ENCODE measurements around the gene HOPX.
"Not testable (repeated sequence)": the region's sequence is repeated elsewhere in the genome, so short reads cannot be mapped to it uniquely, and the experiment has no call there.

The HOPX gene

DNA sequence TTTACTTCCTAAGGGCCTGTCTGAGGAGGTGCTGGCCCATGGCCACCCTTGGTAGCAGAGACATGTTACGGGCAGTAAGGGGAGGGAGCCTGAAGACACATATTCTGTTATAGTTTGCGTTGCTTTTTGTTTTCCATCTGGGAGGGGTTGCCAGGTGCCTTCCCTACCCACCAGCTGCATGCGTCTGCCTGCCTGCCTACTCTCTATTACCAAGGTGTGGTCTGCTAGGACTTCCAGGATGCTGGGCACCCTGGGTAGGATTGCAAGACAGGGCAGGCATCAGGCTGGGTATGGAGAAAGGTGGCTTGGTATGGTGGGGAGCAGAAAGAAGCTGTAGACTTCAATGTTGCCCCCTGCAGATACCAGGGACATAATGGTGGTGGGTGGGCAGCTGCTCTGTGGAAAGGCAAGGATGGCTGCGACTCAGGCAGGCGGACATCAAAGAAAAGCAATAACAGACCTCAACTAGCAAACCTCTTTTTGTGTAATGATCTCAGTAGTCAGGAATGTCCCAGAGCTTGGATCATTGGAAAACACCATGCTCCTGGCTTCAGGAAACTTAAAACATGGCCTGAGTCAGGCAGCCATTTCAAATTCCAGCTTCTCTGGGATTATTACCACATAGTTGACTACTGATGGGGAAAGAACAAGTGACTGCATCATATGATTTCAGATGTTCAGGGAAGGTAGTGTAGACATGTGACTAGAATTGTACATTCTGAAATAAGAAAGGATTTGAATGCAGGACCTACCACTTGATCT lies 67.8 kb downstream of the HOPX start:
- H3K4me1 ChIP-seq (ENCODE audit: low read length): no peaks in the 10 kb centered on the region
- TF ChIP-seq EZH2phosphoT487 (IDR thresholded peaks at IDR 0.05; ENCODE audit: low read length): no peak
- TF ChIP-seq, protein P1, sequence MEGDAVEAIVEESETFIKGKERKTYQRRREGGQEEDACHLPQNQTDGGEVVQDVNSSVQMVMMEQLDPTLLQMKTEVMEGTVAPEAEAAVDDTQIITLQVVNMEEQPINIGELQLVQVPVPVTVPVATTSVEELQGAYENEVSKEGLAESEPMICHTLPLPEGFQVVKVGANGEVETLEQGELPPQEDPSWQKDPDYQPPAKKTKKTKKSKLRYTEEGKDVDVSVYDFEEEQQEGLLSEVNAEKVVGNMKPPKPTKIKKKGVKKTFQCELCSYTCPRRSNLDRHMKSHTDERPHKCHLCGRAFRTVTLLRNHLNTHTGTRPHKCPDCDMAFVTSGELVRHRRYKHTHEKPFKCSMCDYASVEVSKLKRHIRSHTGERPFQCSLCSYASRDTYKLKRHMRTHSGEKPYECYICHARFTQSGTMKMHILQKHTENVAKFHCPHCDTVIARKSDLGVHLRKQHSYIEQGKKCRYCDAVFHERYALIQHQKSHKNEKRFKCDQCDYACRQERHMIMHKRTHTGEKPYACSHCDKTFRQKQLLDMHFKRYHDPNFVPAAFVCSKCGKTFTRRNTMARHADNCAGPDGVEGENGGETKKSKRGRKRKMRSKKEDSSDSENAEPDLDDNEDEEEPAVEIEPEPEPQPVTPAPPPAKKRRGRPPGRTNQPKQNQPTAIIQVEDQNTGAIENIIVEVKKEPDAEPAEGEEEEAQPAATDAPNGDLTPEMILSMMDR (IDR thresholded peaks at IDR 0.05; ENCODE audit: low read length): no peak
- TF ChIP-seq EZH2 (optimal IDR thresholded peaks at IDR 0.05; ENCODE audit: low read depth, low read length): no peak
- H3K4me3 ChIP-seq (ENCODE audit: low read length): no peak overlapping the region
- no peaks in the 10 kb centered on the region for H4K20me1 ChIP-seq (ENCODE audit: insufficient read depth, low read length)
- no peak overlapping the region for H3K27ac ChIP-seq (ENCODE audit: low read length)
- no peak overlapping the region for H3K4me2 ChIP-seq (ENCODE audit: low read depth, low read length)
- no peaks in the 10 kb centered on the region for H3K79me2 ChIP-seq (ENCODE audit: low read length)
- no peaks in the 10 kb centered on the region for H3K36me3 ChIP-seq (replicated peaks; ENCODE audit: insufficient read depth, low read length)
- DNase-seq: no peak
- H2AFZ ChIP-seq (ENCODE audit: low read length): no peak overlapping the region
- H3K9me3 ChIP-seq (replicated peaks; ENCODE audit: insufficient read depth, low read length): no peaks in the 10 kb centered on the region
- no peaks in the 10 kb centered on the region for H3F3A ChIP-seq (ENCODE audit: insufficient read depth, low read length)
- no peaks in the 10 kb centered on the region for H3K27me3 ChIP-seq (replicated peaks; ENCODE audit: insufficient read depth, low read length)
- no peaks in the 10 kb centered on the region for H3K9me2 ChIP-seq (replicated peaks; ENCODE audit: insufficient read depth, low read length)
- H3K9ac ChIP-seq (ENCODE audit: low read length): no peak overlapping the region

DNA sequence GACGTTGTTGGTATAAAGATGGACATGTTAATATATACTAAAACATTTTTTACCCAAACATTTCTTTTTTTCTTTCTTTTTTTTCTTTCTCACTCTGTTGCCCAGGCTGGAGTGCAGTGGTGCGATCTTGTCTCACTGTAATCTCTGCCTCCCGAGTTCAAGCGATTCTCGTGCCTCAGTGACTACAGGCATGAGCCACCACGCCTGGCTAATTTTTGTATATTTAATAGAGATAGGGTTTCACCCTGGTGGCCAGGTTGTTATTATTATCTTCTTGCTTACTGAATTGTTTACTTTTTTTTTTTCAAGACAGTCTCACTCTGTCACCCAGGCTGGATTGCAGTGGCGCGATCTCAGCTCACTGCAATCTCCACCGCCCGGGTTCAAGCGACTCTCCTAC lies 68.8 kb downstream of the HOPX start:
- no peaks in the 10 kb centered on the region for H3K36me3 ChIP-seq (replicated peaks; ENCODE audit: insufficient read depth, low read length)
- no peaks in the 10 kb centered on the region for H3K9me3 ChIP-seq (replicated peaks; ENCODE audit: insufficient read depth, low read length)
- H3K4me2 ChIP-seq (ENCODE audit: low read depth, low read length): no peak overlapping the region
- TF ChIP-seq EZH2phosphoT487 (IDR thresholded peaks at IDR 0.05; ENCODE audit: low read length) (no peak), EZH2 (optimal IDR thresholded peaks at IDR 0.05; ENCODE audit: low read depth, low read length) (no peak)
- TF ChIP-seq, protein P1 (IDR thresholded peaks at IDR 0.05; ENCODE audit: low read length): no peak
- no peak overlapping the region for H2AFZ ChIP-seq (ENCODE audit: low read length)
- H3K4me3 ChIP-seq (ENCODE audit: low read length): no peak overlapping the region
- H3F3A ChIP-seq (ENCODE audit: insufficient read depth, low read length): no peaks in the 10 kb centered on the region
- no peaks in the 10 kb centered on the region for H3K9me2 ChIP-seq (replicated peaks; ENCODE audit: insufficient read depth, low read length)
- no peaks in the 10 kb centered on the region for H3K4me1 ChIP-seq (ENCODE audit: low read length)
- H3K27me3 ChIP-seq (replicated peaks; ENCODE audit: insufficient read depth, low read length): no peaks in the 10 kb centered on the region
- no peak for DNase-seq
- H3K27ac ChIP-seq (ENCODE audit: low read length): no peak overlapping the region
- H3K79me2 ChIP-seq (ENCODE audit: low read length): no peaks in the 10 kb centered on the region
- no peak overlapping the region for H3K9ac ChIP-seq (ENCODE audit: low read length)
- no peaks in the 10 kb centered on the region for H4K20me1 ChIP-seq (ENCODE audit: insufficient read depth, low read length)

DNA sequence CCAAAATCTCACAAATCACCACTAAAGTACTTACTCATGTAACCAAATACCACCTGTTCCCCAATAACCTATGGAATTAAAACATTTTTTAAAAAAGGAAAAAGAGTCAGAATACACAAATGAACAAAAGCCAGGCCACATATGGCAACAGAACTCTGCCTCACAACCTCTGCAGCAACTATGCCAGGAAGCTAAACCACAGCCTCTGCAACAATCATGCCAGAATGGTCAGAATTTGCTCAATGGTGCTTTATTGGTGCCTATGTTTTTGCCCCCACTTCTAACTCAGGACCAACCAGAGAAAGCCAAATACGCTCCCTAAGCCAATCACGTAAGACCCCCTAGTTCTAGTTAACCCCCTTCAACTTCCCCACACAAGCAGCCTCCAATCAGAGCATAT lies 69.6 kb downstream of the HOPX start:
- Histone ChIP-seq H4K20me1 (ENCODE audit: insufficient read depth, low read length) (no peaks in the 10 kb centered on the region), H3K4me3 (ENCODE audit: low read length) (no peak overlapping the region), H3K4me2 (ENCODE audit: low read depth, low read length) (no peak overlapping the region), H3K27me3 (replicated peaks; ENCODE audit: insufficient read depth, low read length) (no peaks in the 10 kb centered on the region), H3K9ac (ENCODE audit: low read length) (no peak overlapping the region), H3K36me3 (replicated peaks; ENCODE audit: insufficient read depth, low read length) (no peaks in the 10 kb centered on the region), H3K79me2 (ENCODE audit: low read length) (no peaks in the 10 kb centered on the region), H3F3A (ENCODE audit: insufficient read depth, low read length) (no peaks in the 10 kb centered on the region), H3K9me3 (replicated peaks; ENCODE audit: insufficient read depth, low read length) (no peaks in the 10 kb centered on the region), H3K27ac (ENCODE audit: low read length) (no peak overlapping the region), H3K9me2 (replicated peaks; ENCODE audit: insufficient read depth, low read length) (no peaks in the 10 kb centered on the region), H2AFZ (ENCODE audit: low read length) (no peak overlapping the region), H3K4me1 (ENCODE audit: low read length) (no peaks in the 10 kb centered on the region)
- DNase-seq: no peak
- TF ChIP-seq EZH2phosphoT487 (IDR thresholded peaks at IDR 0.05; ENCODE audit: low read length): no peak
- no peak for TF ChIP-seq EZH2 (optimal IDR thresholded peaks at IDR 0.05; ENCODE audit: low read depth, low read length)
- TF ChIP-seq, protein P1 (IDR thresholded peaks at IDR 0.05; ENCODE audit: low read length): no peak

DNA sequence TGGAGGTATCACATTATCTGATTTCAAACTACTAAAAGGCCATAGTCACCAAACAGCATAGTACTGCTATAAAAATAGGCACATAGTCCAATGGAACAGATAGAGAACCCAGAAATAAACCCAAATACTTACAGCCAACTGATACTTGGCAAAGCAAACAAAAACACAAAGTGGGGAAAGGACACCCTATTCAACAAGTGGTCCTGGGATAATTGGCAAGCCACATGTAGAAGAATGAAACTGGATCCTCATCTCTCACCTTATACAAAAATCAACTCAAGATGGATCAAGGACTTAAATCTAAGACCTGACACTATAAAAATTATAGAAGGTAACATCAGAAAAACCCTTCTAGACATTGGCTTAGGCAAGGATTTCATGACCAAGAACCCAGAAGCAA lies 70.9 kb downstream of the HOPX start:
- H2AFZ ChIP-seq (ENCODE audit: low read length); H3K9me3 ChIP-seq (replicated peaks; ENCODE audit: insufficient read depth, low read length); H4K20me1 ChIP-seq (ENCODE audit: insufficient read depth, low read length); H3K9me2 ChIP-seq (replicated peaks; ENCODE audit: insufficient read depth, low read length); H3K4me3 ChIP-seq (ENCODE audit: low read length); H3K4me2 ChIP-seq (ENCODE audit: low read depth, low read length); DNase-seq; H3K27me3 ChIP-seq (replicated peaks; ENCODE audit: insufficient read depth, low read length); H3K9ac ChIP-seq (ENCODE audit: low read length); H3F3A ChIP-seq (ENCODE audit: insufficient read depth, low read length); H3K27ac ChIP-seq (ENCODE audit: low read length); H3K4me1 ChIP-seq (ENCODE audit: low read length); H3K36me3 ChIP-seq (replicated peaks; ENCODE audit: insufficient read depth, low read length); H3K79me2 ChIP-seq (ENCODE audit: low read length): not testable (repeated sequence)
